H7 (cell line): Measurements from ENCODE around the gene ERBB4. TPM values are rescaled to one million over a fixed set of nuclear protein-coding genes. Genes with fewer than 3 reads are reported as not detected.

Experiments
- DNase-seq: peaks from one replicate; pipeline ENCODE4 v3.0.0; 2012
- H3K27me3 ChIP-seq: 2 replicates; pipeline ENCODE4 v1.6.0; 2011; ENCODE audit warnings: mild to moderate bottlenecking, low read length; ENCODE audit not compliant: control insufficient read depth, insufficient read depth
- H3K36me3 ChIP-seq: replicated peaks from 2 replicates; pipeline ENCODE4 v1.5.1; 2011; ENCODE audit warnings: low read length; ENCODE audit not compliant: control insufficient read depth, insufficient read depth
- H3K4me3 ChIP-seq: 2 replicates; pipeline ENCODE4 v1.5.1; 2011; ENCODE audit warnings: low read depth, mild to moderate bottlenecking, control low read depth, low read length, moderate library complexity; ENCODE audit not compliant: insufficient read depth
- total RNA-seq: library from RNA; depleted of rRNA; stranded (reverse); fragments of >200 nt; shearing (Covaris generic); gene quantifications from 2 replicates; pipeline ENCODE4 v1.2.3, GENCODE V29; 2014

The ERBB4 gene
- total RNA-seq, 1 experiment from 2014 or later = 5.7 TPM

- Histone ChIP-seq H3K36me3 (no peaks in the 10 kb centered on the region), H3K27me3 (no peaks in the 10 kb centered on the region), H3K4me3 (no peak overlapping the region)
- no peak for DNase-seq
These were observed 1170.9 kb downstream of the ERBB4 start for GRCh38 chr2:211367711-211368110.

DNA sequence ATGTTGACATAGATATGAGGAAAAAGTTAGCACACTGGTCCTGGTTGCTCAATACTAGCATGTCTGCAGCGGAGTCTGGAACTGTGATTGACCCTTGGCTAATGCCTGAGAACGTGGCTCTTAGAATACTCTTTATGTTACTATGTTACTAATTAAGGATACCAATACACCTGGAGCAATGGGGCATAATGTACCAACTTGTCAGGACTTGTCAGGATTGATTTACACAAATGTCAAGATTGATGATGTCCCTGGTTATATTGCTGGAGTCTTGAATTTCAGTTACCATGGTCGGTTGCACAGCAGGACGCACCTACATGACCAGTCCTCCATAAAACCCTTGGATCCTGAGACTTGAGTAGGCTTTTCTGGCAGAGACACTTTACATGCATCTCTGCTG lies 1171.3 kb downstream of the ERBB4 start:
- no peaks in the 10 kb centered on the region; the same call in 1 of the 2 replicates for H3K27me3 ChIP-seq
- H3K4me3 ChIP-seq = no peak overlapping the region
- no peak for DNase-seq
- H3K36me3 ChIP-seq = no peaks in the 10 kb centered on the region

GRCh38 chr2:211364911-211365310 lies 1173.7 kb downstream of the ERBB4 start:
- no peaks in the 10 kb centered on the region for H3K36me3 ChIP-seq
- no peaks in the 10 kb centered on the region; the same call in 1 of the 2 replicates for H3K27me3 ChIP-seq
- no peak for DNase-seq
- H3K4me3 ChIP-seq = no peak overlapping the region

- DNase-seq = no peak
- Histone ChIP-seq H3K27me3 (no peaks in the 10 kb centered on the region; the same call in 1 of the 2 replicates), H3K36me3 (no peaks in the 10 kb centered on the region), H3K4me3 (no peak overlapping the region)
These were observed 1177.2 kb downstream of the ERBB4 start for GRCh38 chr2:211361383-211361782.

GRCh38 chr2:211359347-211359746 lies 1179.3 kb downstream of the ERBB4 start:
- Histone ChIP-seq H3K36me3 (no peaks in the 10 kb centered on the region), H3K27me3 (no peaks in the 10 kb centered on the region; the same call in 1 of the 2 replicates), H3K4me3 (no peak overlapping the region)
- no peak for DNase-seq

DNA sequence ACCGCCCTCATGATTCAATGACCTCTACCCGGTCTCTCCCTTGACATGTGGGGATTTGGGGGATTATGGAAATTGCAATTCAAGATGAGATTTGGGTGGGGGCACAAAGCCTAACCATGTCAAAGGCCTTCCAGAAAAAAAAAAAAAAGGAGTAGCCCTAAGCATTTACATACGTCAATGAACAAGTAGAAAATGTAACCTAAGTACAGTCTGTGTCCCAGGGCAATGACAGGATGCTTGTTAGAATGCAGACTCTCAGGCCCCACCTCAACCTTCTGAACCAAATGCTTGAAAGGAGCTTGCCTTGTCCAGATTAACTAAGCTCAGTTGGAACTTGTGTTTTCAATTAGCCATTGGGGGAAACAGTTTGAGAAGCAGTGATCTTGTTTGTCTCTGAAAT lies 1180.1 kb downstream of the ERBB4 start:
- DNase-seq = no peak
- Histone ChIP-seq H3K4me3 (no peak overlapping the region), H3K27me3 (no peaks in the 10 kb centered on the region; the same call in 1 of the 2 replicates), H3K36me3 (no peaks in the 10 kb centered on the region)

- DNase-seq = no peak
- no peak overlapping the region for H3K4me3 ChIP-seq
- H3K36me3 ChIP-seq = no peaks in the 10 kb centered on the region
- H3K27me3 ChIP-seq = no peaks in the 10 kb centered on the region; the same call in 1 of the 2 replicates
These were observed 1184.1 kb downstream of the ERBB4 start for GRCh38 chr2:211354481-211354880.

DNA sequence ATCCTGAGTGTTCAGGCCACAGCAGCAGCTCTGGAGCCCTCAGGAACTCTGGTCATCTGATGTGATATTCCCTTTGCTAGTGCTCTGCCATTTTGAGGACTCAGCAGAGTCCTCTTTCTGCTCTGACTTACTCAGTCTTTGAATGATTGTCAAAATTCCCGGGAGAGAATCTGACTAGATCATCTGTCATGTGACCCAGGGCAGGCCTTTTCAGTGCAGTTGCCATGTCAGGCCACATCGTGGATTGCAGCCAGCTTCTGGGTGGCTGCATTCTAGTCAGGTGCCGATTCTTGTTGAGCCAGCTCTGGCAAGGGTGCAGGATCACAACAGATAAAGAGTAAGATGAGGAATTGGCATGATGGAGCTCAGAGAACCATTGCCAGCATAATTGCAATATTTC lies 1186.6 kb downstream of the ERBB4 start:
- Histone ChIP-seq H3K4me3 (no peak overlapping the region), H3K36me3 (no peaks in the 10 kb centered on the region), H3K27me3 (no peaks in the 10 kb centered on the region)
- DNase-seq = no peak

DNA sequence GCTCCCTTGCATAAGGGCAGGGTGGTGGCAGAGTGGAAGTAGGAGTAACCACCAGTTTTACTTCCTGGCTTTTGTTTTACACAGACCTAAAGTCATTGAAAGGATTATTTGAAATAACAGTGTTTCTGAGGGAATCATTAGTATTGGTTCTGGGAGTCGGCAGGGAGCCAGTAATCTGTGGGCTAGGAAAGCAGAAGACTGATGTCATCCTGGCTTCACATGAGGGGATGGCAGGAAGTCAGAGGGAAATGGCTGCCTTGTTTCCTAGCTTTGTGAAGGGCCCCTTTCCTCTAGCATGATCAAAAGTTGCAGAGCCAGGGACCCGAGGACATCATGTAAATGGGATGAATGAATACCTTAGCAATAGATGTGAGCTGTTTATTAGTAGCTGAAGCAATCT lies 1189.6 kb downstream of the ERBB4 start:
- H3K27me3 ChIP-seq = no peaks in the 10 kb centered on the region
- no peak for DNase-seq
- H3K36me3 ChIP-seq = no peaks in the 10 kb centered on the region
- no peak overlapping the region for H3K4me3 ChIP-seq

DNA sequence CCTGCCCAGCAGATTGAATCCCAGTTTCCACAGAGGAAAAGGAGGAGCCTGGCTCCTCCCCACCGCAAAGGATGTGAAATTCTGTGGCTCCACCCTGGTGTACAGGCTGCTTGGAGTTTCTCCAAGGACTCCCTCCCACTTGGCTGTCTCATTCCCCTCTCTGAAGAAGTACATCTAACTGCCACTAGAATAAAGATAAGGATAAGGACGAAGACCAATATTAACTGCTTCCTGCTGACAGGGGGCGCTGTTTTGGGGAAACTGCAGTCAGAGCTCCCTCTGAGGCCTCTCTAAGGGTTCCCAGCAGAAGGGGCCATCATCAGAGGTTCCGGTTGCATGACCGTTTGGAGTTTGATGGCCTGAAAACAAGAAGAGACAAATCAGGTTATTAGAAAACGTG lies 1191.3 kb downstream of the ERBB4 start:
- no peak overlapping the region for H3K4me3 ChIP-seq
- DNase-seq = no peak
- no peaks in the 10 kb centered on the region for H3K36me3 ChIP-seq
- H3K27me3 ChIP-seq = no peaks in the 10 kb centered on the region

- Histone ChIP-seq H3K36me3 (no peaks in the 10 kb centered on the region), H3K4me3 (no peak overlapping the region), H3K27me3 (no peaks in the 10 kb centered on the region)
- no peak for DNase-seq
These were observed 1194.3 kb downstream of the ERBB4 start for GRCh38 chr2:211344289-211344688.

DNA sequence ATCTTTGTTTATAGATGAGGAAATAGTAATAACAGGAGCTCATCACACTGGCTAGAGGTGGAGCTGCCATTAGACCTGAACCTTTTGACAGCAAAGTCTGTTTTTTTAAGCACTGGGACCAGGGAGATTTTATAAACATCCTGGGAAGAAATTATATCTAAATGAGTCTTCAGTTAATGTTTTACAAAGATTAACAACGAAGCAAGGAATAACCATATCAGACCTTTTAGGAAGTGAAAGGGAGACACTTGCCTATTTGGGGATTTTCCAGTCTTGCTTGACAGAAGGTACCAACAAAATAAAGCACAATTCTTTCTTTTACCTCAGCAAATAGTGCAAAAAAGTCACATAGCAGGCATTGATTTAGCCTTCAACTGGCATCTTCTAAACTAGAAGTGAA lies 1205.2 kb downstream of the ERBB4 start:
- Histone ChIP-seq H3K27me3 (no peaks in the 10 kb centered on the region; the same call in 1 of the 2 replicates), H3K4me3 (no peak overlapping the region), H3K36me3 (no peaks in the 10 kb centered on the region)
- no peak for DNase-seq

DNA sequence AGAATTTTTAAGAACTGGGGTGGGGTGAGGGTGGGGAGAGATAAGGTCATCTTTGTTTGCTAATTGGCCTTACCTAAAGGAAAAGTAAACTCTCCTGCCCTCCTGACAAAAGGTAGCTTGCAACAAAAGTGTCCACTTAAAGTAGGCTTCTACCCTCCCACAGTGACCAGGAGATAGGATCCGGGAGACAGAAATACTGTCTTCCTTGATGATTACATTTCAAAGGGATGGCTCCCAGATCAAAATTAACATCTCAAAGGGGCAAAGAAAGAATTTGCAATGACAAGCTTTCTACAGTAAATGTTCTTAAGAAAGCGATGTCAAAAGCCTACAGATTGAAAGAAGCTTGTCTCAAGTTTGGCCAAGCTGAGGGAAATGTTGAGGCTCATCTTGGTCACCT lies 1206.9 kb downstream of the ERBB4 start:
- DNase-seq = peak; percentile 47
- Histone ChIP-seq H3K36me3 (no peaks in the 10 kb centered on the region), H3K4me3 (no peak overlapping the region), H3K27me3 (no peaks in the 10 kb centered on the region; the same call in 1 of the 2 replicates)

DNA sequence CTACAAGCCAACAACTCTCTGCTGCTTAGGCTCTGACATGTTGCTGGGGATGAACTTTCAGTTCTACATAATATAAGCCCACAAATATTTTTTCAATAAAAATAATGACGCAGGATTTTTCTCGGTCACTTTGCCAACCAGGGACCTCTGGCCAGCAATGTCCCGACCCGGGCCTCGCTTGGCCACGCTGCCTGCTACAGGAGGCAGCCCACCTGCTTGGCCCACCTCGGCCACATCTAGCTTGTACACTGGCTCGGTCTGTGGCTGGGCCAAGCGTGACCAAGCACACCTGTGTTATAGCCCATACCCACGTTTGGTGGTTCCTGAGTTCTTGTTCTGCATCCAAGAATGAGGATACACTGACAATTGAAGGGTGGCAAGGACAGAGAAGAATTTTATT lies 1208.7 kb downstream of the ERBB4 start:
- no peaks in the 10 kb centered on the region; the same call in 1 of the 2 replicates for H3K27me3 ChIP-seq
- H3K36me3 ChIP-seq = no peaks in the 10 kb centered on the region
- H3K4me3 ChIP-seq = no peak overlapping the region
- no peak for DNase-seq

- no peak overlapping the region for H3K4me3 ChIP-seq
- no peaks in the 10 kb centered on the region for H3K36me3 ChIP-seq
- H3K27me3 ChIP-seq = no peaks in the 10 kb centered on the region; the same call in 1 of the 2 replicates
- DNase-seq = no peak
These were observed 1209.2 kb downstream of the ERBB4 start for GRCh38 chr2:211329421-211329820.

GRCh38 chr2:211328126-211328525 lies 1210.5 kb downstream of the ERBB4 start:
- H3K27me3 ChIP-seq = no peaks in the 10 kb centered on the region
- no peak overlapping the region for H3K4me3 ChIP-seq
- no peaks in the 10 kb centered on the region for H3K36me3 ChIP-seq
- DNase-seq = no peak
